NCI-H526 treated with DMSO at 0.1 percent for 48 hours (cell line): ENCODE data around the gene POLR1G.
A peak's percentile ranks its signal among the peaks of the same experiment; 100 is the strongest.
"Not testable (repeated sequence)": the region's sequence is repeated elsewhere in the genome, so short reads cannot be mapped to it uniquely, and the experiment has no call there.

Experiments used
- DNase-seq: peaks from one replicate; lab custom pipeline; 2025; lab: John Stamatoyannopoulos, UW

The POLR1G gene

GRCh38 chr19:45421947-45422498 is 15.6 kb downstream of the POLR1G start:
- no peak for DNase-seq

DNA sequence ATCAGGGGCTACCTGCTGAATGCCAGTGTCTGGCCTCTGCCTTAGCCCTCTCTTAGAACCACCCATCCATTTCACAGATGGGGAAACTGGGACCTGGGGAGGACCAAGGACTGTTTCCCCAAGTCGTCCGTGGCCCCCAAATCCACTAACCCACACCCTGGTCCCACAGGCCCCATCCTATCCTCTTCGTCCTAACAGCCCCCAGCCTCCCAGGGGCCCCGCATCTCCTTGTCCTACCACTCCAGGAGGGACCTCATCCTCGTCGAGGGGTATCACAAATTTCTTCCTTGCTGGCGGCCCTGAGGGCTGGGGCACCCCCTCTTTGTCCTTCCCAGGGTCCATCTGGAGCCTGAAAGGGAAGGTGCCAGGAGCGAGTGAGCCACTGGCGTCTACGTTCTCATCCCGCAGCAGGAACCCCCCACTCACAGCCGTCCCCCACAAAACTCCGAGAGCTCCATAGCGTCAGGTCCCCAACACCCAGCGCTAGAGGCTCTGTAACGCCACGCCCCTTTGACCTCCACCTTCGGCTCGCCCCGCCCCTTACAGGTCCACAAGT is 16.7 kb downstream of the POLR1G start:
- DNase-seq, result no peak

DNA sequence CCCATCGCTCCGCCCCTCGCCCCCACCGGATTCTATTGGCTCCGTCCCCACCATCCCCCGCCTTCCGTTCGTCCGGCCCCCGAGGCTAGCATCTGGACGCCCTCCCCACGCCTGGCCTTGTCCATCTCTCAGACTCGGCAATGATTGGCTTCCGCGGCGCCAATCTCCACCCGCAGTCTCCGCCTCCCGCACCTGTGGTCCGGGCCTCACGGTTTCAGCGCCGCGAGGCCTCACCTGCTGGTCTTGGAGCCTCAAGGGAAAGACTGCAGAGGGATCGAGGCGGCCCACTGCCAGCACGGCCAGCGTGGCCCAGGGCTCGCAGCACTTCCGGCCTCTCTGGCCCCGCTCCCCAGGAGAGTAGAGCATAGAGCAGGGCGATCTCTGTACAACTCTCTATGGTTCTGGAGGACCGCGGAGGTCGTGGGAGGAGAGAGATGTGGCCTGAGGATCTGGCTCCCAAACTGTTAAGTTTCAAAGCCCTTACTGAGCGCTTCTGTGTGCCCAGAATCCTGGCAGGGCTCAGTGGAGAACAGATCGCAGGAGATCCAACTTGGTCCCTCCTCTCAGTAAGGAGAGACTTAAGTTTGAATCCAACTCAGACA is 17.2 kb downstream of the POLR1G start, which contains the start of gene ERCC1:
Gene ERCC1 (minus strand): TSS at position 329 of the 602 bp plus-strand sequence. CDS start 543 bp downstream, outside the sequence.
- DNase-seq, result peak; percentile 94

DNA sequence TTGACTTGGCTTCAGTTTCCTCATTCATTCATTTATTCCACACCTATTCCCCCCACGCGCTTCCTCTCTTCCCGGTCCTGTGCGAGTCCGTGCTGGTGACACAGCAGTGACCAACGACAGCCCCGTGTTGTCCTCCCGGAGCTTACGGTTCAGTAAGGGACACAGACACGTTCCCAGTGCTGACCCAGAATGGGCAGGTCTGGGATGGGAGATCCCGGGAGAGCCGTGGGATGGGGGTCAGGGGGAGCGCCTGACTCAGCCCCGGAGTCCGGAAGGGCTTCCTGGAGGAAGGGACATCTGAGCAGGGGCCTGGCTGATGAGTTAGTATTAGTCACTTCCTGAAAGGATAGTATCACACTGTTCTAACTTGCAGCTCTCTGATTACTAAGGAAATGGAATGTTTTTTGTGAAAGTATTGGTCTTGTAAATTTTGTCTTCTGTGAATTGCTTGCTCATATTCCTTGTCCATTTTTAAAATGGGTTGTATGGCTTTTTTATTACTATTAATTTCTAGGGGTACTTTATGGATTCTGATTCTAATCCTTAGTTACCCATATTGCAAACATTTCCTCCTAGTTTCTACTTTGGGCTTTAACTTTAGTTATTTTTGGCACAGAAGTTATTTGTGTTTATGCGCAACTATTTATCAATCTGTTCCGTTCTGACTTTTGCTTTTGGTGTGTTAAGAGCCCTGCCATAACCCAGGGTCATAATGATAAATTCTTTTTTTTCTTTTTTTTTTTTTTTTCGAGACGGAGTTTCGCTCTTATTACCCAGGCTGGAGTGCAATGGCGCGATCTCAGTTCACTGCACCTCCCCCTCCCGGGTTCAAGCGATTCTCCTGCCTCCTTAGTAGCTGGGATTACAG is 18.0 kb downstream of the POLR1G start:
- DNase-seq, result no peak

GRCh38 chr19:45428384-45429231 is 22.2 kb downstream of the POLR1G start:
- DNase-seq, result no peak

- DNase-seq, result not testable (repeated sequence)
Observed at GRCh38 chr19:45429896-45430295, 23.5 kb downstream of the POLR1G start.

DNA sequence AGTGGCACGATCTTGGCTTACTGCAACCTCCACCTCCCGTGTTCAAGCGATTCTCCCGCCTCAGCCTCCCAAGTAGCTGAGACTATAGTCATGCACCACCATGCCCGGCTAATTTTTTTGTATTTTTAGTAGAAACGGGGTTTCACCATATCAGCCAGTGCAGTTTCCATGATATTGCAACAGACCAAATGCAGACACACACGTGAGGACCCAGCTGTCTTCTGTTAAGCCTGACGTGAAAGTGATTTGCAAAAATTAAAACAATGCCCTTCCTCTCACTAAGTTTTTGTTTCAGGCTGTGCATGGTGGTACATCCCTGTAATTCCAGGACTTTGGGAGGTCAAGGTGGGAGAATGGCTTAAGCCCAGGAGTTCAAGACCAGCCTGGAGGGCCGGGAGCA is 24.6 kb downstream of the POLR1G start:
- not testable (repeated sequence) for DNase-seq

- DNase-seq, result not testable (repeated sequence)
Observed at GRCh38 chr19:45432543-45432942, 26.1 kb downstream of the POLR1G start.

DNA sequence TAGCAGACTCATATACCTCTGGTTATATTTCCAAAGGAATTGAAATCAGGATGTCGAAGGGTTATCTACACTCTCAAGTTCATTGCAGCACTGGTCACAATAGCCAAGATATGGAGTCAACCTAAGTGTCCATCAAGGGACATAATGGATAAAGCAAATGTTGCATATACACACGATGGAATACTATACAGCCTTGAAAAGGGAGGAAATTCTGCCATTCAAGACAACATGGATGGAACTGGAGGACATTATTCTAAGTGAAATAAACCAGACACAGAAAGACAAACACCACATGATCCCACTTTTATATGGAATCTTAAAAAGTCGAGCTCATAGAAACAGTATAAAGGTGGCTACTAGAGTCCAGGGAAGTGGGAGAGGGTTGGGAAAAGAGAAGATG is 30.9 kb downstream of the POLR1G start:
- no peak for DNase-seq

- no peak for DNase-seq
Observed at GRCh38 chr19:45439190-45439568, 32.7 kb downstream of the POLR1G start.

DNA sequence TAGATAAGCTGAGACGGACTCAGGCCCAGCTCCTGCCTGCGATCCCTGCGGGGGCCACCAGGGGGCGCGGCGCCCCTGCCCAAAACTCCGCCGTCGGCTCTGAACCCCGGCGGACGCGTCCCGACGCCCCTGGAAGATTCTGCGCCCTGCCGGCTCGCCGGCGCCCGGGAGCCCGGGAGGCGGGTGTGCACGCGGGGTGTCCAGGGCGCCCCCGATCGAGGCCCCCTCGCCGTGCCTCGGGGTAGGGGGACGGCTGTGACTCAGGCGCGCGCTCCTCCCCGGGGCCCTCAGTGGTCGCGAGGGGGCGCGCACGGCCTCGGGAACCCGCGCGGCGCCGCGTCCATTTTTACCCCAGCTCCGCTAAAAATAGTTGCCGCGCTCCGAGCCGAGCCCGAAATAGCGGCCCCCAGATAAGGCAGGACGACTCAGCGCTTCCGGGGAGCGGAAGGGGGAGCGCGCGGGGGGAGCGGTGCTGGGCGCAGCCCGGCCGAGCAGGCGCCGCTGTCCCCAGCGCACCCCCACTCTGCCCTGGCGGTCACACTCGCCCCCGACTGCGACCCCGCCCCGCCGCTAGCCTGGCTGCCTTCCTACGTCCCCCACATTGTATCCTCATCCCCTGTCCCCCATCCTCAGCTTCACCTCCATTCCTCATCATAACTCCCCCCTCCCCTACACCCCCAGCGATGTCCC is 33.3 kb downstream of the POLR1G start:
- peak; percentile 42 for DNase-seq

GRCh38 chr19:45440259-45440638 is 33.8 kb downstream of the POLR1G start:
- no peak for DNase-seq

- no peak for DNase-seq
Observed at GRCh38 chr19:45440873-45441654, 34.6 kb downstream of the POLR1G start.

- no peak for DNase-seq
Observed at GRCh38 chr19:45442408-45442777, 35.9 kb downstream of the POLR1G start.

GRCh38 chr19:45442778-45443461 is 36.5 kb downstream of the POLR1G start:
- no peak for DNase-seq

DNA sequence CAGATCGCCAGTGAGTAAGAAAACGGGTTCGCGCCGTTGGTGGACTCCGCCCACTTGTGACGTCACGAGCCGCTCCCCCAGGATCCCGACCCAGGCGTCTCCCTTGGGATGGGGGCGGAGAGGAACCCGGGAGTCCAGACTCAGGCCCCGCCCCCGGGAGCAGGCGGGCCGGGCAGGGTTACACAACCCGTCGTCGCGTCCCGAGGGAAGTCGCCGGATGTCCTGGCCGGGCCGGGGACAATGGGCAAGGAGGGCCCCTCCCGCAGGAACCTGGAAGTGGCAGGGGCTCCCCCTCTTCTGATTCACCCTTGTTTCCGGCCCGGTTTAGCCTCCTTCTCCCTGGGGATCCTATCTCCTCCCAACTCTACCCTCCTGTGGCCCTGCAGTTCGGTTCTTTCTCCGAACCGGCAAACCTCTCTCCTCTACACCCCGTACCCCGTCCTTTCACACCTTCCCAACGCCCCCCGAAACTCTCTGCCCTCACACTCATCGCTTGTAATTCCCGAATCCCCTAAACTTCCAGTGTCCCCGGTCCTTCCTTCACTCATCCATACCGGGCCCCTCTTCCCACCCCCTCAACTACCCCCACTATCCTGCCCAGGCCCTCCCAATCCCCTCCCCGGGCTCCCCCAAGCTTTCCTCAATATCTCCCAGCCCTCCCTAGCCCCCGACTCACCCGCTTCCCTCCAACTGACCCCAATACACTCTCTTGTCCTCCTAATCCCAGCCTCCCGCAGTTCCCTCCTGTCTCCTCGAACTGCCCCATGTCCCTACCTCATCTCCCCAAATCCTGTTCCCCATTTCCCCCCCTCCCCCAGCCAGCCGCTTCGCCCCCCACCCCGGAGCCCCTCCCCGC is 37.2 kb downstream of the POLR1G start:
- peak; percentile 16 for DNase-seq

DNA sequence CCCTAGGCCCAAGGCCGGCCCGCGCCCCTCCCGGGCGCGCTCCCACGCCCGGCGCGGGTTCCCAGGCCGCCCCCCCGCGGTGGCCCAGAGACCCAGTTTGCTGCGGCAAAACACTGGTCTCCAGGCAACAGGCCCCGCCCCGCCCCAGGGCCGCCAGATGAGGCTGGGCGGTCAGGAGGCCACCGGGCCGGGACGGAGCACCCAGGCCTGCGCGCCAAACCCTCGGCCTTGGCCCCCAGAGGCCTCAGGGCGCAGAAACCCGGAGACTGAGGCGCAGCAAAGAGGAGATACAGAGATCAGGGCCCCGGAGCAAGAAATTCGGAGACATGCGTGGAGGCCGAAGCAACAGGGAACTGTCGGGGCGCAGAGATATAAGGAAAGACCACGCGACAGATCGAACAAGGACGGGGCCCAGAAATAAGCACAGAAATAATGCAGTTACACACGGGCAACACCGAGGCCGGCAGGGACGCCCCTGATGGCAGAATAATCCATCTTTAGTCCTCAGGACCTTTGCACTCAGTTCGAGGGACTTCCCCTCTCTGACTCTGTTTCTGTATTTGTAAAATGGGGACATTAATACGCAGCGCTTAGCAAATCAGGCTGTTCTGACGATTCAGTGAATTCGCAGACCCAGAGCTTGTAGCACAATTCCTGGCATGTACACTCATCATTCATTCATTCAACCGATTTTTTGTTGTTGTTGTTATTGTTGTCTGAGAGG is 38.0 kb downstream of the POLR1G start:
- peak; percentile 34 for DNase-seq

GRCh38 chr19:45445139-45445538 is 38.7 kb downstream of the POLR1G start:
- no peak for DNase-seq
